Raji (cell line): Measurements from ENCODE around the gene TEX28.
"Not testable (repeated sequence)": the region's sequence is repeated elsewhere in the genome, so short reads cannot be mapped to it uniquely, and the experiment has no call there.

Experiments used
- POLR2A ChIP-seq: IDR thresholded peaks from 2 replicates; pipeline ENCODE4 v1.6.1; 2011; ENCODE audit warnings: low read depth, low read length, control low read depth; ENCODE audit not compliant: insufficient read depth

TEX28 gene

DNA sequence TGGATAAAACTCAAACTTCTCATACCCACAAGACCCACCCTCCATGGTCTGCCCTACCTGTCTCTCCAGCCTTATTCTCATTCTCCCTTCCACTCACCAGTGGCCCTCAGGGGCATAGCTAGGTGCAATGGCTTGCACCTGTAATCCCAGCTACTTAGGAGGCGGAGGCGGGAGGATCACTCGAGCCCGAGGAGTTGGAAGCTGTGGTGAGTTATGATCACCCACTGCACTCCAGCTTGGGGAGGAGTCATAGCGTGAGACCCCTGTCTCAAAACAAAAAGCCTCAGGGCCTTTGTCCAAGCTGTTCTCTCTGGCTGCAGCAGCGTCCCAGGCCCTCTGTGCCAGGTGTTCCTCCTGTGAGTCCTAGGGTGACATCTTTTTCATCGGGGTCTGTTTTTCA is 17.2 kb upstream of the TEX28 start:
- no peak for TF ChIP-seq POLR2A

DNA sequence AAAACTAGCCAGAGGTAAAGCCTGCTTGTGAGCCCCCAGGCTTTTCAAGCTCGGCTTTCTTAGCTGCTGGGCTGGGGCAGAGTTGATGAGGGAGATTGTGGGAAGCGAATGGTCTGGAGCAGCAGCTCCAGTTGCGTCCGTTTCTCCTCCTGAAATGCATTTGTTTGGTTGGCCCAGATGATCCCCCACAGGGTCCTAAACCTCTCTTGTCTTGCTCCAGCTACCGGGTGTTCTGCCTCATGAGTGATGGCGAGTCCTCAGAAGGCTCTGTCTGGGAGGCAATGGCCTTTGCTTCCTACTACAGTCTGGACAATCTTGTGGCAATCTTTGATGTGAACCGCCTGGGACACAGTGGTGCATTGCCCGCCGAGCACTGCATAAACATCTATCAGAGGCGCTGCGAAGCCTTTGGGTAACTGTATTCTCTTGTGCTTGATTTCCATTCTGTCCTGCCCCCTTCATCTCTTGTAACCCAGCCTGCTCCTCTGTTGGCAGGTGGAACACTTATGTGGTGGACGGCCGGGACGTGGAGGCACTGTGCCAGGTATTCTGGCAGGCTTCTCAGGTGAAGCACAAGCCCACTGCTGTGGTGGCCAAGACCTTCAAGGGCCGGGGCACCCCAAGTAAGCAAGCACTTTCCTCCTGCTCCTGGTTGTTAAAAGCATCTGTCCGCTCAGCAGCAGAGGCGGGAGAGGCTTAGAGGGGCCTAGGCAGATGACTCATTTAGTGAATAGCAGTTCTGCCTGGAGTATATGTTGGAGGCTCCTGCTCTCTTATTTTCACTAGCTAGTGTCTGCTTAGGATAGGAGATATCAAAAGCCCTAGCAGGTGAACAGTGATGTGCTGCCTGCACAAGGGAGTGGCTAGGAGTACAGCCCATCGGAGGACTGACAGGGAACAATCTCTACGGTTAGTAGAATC is 16.0 kb upstream of the TEX28 start:
- TF ChIP-seq POLR2A: no peak

DNA sequence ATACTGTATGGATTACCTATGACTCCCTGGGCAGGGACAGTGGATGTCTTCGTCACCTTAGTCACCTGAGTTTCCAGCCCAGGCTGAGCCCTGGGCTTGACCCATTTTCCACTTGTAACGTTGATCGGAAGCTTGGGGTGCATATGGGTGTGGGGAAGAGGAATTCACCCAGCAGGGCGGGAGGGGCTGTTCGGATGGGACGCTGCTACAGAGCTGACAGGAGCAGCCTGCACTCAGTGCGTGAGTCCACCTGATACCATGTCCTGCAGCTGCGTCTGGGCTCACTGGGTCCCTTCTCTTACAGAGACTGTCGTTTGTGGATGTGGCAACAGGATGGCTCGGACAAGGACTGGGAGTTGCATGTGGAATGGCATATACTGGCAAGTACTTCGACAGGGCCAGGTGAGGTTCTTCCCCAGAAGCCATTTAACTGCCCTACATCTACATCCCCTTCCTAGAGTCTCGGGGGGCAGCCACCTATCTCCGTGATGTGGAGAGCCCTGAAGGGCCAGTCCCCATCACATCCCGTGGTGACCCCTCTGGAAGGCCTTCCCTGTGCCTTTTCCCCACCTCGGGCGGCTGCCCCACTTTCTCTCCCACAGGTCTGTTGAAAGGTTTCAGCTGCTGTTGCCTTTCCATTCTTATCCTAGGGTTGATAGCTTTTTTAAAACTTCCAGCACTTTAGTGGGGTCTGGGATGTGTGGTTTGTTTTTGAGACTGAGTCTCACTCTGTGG is 14.3 kb upstream of the TEX28 start:
- TF ChIP-seq POLR2A: no peak

DNA sequence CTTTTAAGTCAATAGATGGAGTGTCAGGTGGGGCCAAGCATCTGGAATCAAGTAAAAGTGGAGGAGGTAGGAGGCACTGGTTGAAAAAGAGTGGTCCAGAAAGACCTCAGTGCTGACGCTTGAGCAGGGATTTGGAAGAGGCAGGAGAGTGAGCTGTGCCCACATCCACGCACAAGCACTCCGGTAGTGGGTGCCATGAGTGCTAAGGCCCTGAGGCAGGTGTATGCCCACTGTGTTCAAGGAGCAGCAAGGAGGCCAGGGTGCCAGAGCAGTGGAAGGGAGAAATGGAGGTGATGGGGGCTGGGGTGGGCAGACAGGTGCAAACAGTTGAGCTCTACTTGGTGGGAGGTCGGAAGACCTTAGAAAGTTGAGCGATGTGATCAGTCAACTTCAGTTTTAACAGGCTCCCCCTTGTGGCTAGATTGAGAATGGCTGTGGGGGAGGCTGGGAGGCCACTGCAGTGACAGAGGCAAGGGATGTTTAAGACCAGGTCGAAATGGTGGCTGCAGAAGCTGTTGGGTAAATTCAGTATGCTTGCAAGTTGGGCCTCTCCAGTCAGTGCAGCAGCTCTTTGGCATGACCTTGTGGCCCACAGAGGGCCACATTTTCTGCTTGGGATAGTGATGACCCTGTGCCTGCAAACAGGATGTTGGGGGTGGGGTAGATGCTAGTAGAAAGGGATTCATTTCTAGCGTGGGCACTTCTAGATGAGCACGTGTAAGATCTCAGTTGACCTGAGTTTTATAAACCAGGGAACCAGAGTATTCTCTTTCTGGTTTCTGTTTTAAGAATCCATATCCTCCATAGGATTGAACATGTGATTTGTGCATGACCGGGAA is 13.4 kb upstream of the TEX28 start:
- no peak for TF ChIP-seq POLR2A

DNA sequence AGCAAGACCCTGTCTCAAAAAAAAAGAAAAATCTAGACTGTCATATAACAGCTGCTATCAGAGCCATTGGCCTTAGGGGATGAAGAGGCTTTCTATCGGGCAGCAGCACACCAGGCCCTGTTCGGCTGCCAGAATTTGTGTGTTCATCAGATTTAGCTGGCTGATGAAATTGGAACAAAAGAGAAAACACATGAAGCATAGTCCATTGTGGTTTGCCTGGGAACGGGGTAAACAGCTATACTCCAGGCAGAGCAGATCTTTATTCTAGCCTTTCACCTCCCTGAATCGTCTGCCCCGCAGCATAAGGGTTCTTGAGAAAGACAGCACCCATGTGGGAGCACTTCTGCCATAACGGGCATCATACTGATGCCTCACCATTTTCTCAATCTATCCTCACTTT is 12.3 kb upstream of the TEX28 start:
- TF ChIP-seq POLR2A: no peak

DNA sequence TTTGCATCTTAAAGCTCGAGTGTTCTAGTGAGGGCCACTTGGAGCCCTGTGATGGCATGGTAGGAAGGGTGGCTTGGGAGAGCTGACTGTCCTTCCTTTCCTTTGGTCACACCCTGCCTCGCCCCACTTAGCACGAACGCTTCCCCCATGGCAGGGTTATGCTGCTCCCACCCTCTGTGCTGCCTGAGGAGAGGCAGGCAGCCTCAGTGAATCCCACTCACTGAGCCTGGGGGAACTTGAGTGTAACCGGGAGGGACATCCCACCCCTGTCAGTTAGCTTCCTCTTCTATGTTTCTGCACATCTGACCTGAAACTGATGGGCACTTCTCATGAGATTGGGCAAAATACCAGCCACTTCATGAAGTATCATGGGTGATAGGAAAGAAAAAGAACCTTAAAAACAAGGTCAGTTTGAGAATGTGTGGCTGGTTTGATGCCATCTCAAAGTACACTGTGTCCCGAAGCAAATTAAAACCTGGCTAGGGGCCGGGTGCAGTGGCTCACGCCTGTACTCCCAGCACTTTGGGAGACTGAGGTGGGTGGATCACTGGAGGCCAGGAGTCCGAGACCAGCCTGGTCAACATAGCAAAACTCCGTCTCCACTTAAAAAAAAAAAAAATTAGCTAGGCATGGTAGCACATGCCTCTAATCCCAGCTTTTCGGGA is 10.7 kb upstream of the TEX28 start:
- TF ChIP-seq POLR2A: no peak

DNA sequence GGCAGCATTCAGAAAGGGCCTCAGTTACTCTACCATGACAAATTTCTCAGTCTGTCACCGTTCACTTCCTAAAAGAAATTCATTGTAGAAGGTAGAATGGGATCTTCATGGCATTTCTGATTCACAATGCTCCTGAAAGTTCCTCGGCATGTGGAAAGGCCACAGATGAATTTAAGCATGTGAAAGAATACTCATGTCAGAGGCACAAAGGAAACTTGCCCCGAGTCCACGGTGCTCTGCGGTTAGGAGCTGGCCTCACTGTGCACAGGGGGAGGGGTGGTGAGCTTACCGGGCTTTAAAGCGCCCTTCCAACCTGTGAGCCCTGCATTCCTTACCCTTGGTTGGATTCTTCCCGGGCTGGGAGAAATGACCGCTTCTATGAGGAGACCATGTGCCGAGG is 9.9 kb upstream of the TEX28 start:
- no peak for TF ChIP-seq POLR2A

DNA sequence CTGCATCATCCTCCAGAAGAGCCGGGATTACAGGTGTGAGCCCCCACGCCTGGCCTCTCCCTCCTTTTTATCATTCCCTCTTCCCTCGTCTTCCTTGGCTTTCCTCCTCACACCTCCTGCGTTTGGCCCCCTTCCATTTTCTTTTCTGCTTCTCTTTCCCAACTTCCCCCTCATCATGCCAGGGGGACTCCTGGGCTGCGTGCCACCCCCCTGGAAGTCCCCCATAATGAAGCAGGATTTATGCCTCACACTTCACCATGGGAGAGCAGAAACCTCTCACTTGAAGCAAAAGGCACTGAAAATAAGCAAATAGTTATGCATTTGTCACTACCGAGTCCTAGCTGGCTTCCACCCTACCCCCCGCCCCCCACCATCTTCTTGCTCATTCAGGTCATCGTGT is 8.6 kb upstream of the TEX28 start:
- TF ChIP-seq POLR2A: no peak

DNA sequence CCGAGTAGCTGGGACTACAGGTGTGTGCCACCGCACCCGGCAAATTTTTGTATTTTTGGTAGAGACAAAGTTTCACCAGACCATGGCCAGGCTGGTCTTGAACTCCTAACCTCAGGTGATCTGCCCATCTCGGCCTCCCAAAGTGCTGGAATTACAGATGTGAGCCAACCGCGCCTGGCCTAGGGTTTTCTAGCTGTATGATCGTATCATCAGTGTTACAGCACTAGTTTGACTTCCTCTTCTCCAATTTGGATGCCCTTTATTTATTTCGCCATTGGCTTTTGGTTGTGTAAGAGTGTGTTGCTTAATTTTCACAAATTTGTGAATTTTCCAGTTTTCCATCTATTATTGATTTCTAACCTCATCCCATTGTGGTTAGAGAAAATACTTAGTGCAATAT is 5.9 kb upstream of the TEX28 start:
- no peak for TF ChIP-seq POLR2A

DNA sequence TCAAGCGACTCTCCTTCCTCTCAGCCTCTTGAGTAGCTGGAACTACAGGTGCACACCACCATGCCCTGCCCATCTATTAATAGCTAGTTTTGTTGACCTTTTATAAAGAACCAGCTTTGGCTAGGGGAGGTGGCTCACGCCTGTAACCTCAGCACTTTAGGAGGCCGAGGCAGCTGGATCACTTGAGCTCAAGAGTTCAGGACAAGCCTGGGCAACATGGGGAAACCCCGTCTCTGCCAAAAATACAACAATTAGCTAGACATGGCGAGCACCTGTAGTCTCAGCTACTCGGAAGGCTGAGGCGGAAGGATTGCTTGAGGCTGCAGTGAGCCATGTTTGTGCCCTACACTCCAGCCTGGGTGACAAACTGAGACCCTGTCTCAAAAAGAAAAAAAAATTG is 3.4 kb upstream of the TEX28 start:
- no peak for TF ChIP-seq POLR2A

DNA sequence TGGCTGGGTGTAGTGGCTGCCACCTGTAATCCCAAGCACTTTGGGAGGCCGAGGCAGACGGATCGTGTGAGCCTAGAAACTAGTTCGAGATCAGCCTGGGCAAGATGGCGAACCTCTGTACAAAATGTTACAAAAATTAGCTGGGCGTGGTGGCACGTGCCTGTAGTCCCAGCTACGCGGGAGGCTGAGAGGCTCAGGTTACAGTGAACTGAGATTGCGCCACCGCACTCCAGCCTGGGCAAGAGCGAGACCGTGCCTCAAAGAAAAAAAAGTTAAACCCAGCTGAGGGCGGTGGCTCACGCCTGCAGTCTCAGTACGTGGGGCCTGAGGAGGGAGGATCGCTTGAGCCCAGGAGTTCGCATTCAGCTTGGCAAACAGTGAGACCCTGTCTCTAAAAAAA is 1.8 kb upstream of the TEX28 start:
- TF ChIP-seq POLR2A: no peak

DNA sequence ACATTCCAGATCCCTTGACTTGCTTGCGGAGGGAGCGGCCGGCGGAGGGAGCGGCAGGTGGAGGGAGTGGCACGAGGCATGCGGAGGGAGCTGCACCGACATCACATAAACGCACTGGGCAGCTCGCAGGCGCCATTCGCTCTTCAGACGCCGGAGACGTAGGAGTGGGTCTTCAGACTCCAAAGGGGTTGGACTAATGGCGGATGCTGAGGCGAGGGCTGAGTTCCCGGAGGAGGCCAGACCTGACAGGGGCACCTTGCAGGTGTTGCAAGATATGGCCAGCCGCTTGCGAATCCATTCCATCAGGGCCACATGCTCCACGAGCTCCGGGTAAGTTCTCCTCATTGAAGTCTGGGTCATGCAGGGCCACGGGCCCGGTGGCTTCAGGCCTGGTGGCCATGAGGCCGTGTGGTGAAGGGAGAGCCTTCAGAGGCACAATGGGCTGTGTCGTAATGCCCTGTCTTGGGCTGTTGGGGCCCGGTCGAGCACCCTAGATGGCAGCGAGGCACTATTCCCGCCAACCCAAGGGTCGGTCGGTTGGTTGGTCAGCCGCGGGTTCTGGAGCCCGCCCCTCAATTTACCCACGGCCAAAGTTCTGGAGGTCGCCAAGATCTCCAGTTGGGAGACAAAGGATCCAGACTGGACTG is 863 bp upstream of the TEX28 start, which contains the start of gene TKTL1:
Gene TKTL1 (plus strand): TSS at position 132 of the 647 bp plus-strand sequence. CDS start 65 bp downstream, at position 197.
- TF ChIP-seq POLR2A: no peak

DNA sequence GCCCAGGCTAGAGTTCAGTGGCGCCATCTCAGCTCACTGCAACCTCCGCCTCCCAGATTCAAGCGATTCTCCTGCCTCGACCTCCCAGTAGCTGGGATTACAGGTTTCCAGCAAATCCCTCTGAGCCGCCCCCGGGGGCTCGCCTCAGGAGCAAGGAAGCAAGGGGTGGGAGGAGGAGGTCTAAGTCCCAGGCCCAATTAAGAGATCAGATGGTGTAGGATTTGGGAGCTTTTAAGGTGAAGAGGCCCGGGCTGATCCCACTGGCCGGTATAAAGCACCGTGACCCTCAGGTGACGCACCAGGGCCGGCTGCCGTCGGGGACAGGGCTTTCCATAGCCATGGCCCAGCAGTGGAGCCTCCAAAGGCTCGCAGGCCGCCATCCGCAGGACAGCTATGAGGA is 37.6 kb downstream of the TEX28 start, which contains the start of gene OPN1MW3:
Gene OPN1MW3 (plus strand): TSS at position 301 of the 400 bp plus-strand sequence. CDS start 38 bp downstream, at position 339.
- TF ChIP-seq POLR2A: not testable (repeated sequence)
